ENCODE results near the gene CACNA2D4. TPM values are rescaled to one million over a fixed set of nuclear protein-coding genes. Genes with fewer than 3 reads are reported as not detected.

Gene CACNA2D4
- total RNA-seq, 1 donor from 2014 or later, result not detected

DNA sequence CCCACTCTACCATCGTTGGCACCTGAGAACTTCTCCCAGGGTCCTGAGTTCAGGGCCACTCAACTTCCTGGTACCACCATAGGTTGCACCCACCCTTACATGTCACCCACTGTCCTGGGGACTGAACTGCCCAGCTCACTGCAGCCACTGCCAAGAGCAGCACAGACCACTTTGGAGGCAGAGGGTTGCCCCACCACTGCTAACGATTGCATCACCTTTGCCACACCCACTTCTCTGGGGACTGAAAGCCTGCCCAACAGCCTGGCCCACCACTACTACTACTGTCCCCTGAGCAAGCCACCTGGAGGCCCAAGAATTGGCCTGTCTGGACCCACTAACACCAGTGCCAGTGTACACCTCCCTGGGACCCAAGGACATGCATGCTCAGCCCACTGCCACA, 27.6 kb downstream of the CACNA2D4 start:
- Mint-ChIP-seq H3K4me3 (ENCODE audit: unreplicated experiment) (no peak overlapping the region), H3K4me1 (ENCODE audit: low read depth, unreplicated experiment) (no peaks in the 10 kb centered on the region), H3K27me3 (ENCODE audit: unreplicated experiment) (peaks cover 2% of the 10 kb centered on the region), H3K36me3 (ENCODE audit: unreplicated experiment) (peaks cover 37% of the 10 kb centered on the region), H3K27ac (ENCODE audit: unreplicated experiment) (no peak overlapping the region), H3K9me3 (ENCODE audit: unreplicated experiment) (peaks cover 4% of the 10 kb centered on the region)
- no peak for DNase-seq
- TF ChIP-seq, protein P1, sequence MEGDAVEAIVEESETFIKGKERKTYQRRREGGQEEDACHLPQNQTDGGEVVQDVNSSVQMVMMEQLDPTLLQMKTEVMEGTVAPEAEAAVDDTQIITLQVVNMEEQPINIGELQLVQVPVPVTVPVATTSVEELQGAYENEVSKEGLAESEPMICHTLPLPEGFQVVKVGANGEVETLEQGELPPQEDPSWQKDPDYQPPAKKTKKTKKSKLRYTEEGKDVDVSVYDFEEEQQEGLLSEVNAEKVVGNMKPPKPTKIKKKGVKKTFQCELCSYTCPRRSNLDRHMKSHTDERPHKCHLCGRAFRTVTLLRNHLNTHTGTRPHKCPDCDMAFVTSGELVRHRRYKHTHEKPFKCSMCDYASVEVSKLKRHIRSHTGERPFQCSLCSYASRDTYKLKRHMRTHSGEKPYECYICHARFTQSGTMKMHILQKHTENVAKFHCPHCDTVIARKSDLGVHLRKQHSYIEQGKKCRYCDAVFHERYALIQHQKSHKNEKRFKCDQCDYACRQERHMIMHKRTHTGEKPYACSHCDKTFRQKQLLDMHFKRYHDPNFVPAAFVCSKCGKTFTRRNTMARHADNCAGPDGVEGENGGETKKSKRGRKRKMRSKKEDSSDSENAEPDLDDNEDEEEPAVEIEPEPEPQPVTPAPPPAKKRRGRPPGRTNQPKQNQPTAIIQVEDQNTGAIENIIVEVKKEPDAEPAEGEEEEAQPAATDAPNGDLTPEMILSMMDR (IDR thresholded peaks at IDR 0.05; ENCODE audit: partially characterized antibody, unreplicated experiment), result no peak

DNA sequence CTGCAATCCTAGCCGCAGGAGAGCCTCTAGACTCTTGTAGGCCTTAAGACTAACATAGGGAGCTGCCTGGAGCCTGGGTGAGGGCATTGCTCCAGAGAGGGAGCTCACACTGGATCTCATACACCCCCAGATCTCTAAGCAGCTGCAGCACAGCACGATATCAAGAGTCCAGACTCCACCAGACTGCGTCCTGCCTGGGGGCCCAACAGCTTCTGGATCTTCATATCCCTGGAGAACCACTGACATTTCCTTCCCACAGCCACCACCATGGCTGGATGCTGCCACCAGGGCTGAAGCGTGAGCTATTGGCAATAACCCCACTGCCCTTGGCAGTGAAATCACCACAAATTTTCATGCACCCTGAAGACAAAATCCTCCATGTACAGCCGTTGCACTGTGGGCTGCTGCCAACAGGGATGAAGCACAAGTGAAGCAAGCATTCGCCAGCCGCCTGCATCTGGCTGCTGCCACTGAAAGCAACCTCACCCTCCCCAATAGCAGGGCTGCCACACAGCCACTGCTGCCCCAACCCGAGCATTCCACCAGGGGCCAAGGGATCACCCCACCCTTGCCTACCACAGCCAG, 28.2 kb downstream of the CACNA2D4 start:
- TF ChIP-seq, protein P1 (IDR thresholded peaks at IDR 0.05; ENCODE audit: partially characterized antibody, unreplicated experiment), result no peak
- DNase-seq, result no peak
- peaks cover 5% of the 10 kb centered on the region for H3K9me3 Mint-ChIP-seq (ENCODE audit: unreplicated experiment)

DNA sequence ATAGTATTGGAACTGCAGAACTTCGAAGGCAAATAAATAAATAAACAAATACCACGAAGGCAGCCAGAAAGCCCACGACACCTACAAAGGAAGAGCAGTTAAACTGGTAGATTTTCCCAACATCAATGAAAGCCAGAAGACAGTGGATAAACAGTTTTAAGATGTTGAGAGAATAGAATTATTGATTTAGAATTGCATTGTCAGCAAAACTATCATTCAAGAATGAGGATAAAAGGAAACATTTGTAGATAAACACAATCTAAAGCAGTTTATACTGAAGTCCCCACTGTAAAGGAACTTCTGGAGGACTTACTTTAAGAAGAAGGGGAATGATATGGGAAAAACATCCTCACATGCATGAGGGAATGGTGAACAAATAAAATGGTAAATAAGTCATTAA, 29.5 kb downstream of the CACNA2D4 start:
- H3K27me3 Mint-ChIP-seq (ENCODE audit: unreplicated experiment), result peaks cover 2% of the 10 kb centered on the region
- no peak for DNase-seq
- H3K27ac Mint-ChIP-seq (ENCODE audit: unreplicated experiment), result no peak overlapping the region
- H3K4me3 Mint-ChIP-seq (ENCODE audit: unreplicated experiment), result no peak overlapping the region
- H3K4me1 Mint-ChIP-seq (ENCODE audit: low read depth, unreplicated experiment), result no peaks in the 10 kb centered on the region
- TF ChIP-seq, protein P1 (IDR thresholded peaks at IDR 0.05; ENCODE audit: partially characterized antibody, unreplicated experiment), result no peak
- peaks cover 33% of the 10 kb centered on the region for H3K36me3 Mint-ChIP-seq (ENCODE audit: unreplicated experiment)
- H3K9me3 Mint-ChIP-seq (ENCODE audit: unreplicated experiment), result peaks cover 5% of the 10 kb centered on the region

More for the DNA sequence above, 28.2 kb downstream of the CACNA2D4 start:
- no peaks in the 10 kb centered on the region for H3K4me1 Mint-ChIP-seq (ENCODE audit: low read depth, unreplicated experiment)
- peaks cover 37% of the 10 kb centered on the region for H3K36me3 Mint-ChIP-seq (ENCODE audit: unreplicated experiment)
- H3K4me3 Mint-ChIP-seq (ENCODE audit: unreplicated experiment), result no peak overlapping the region
- no peak overlapping the region for H3K27ac Mint-ChIP-seq (ENCODE audit: unreplicated experiment)
- peaks cover 2% of the 10 kb centered on the region for H3K27me3 Mint-ChIP-seq (ENCODE audit: unreplicated experiment)

DNA sequence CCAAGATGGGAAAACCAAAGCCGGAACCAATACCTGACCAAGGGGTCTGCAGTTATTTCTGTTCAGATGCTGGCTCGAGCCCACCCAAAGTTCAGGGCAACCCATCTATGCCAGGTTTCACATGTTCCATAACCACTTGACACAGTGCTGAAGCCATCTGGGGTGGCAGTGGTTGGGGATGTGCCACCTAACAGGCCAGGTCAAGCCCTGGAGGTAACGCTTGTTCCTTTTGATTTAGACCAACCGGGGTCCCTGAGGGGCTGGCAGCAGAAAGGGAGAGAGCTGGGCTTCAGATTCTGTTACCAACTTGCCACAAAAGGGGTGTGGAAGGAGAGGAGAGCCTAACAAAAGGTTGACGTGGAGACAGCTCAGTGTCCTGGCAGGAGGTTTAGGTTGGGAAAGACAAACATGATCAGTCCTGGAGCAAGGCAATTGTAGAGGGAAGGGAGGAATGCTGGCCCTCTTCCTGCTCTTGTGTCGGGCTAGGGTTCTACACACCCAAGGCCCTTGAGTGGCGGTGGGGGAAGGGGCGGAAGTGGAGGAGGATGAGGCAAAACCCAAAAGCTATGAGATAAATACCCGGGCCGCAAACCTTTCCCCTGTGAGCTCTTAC, 31.9 kb downstream of the CACNA2D4 start:
- H3K27ac Mint-ChIP-seq (ENCODE audit: unreplicated experiment), result no peak overlapping the region
- H3K27me3 Mint-ChIP-seq (ENCODE audit: unreplicated experiment), result peaks cover 2% of the 10 kb centered on the region
- H3K4me3 Mint-ChIP-seq (ENCODE audit: unreplicated experiment), result no peak overlapping the region
- no peak for DNase-seq
- no peaks in the 10 kb centered on the region for H3K4me1 Mint-ChIP-seq (ENCODE audit: low read depth, unreplicated experiment)
- peaks cover 18% of the 10 kb centered on the region for H3K36me3 Mint-ChIP-seq (ENCODE audit: unreplicated experiment)
- H3K9me3 Mint-ChIP-seq (ENCODE audit: unreplicated experiment), result peaks cover 5% of the 10 kb centered on the region
- TF ChIP-seq, protein P1 (IDR thresholded peaks at IDR 0.05; ENCODE audit: partially characterized antibody, unreplicated experiment), result no peak

DNA sequence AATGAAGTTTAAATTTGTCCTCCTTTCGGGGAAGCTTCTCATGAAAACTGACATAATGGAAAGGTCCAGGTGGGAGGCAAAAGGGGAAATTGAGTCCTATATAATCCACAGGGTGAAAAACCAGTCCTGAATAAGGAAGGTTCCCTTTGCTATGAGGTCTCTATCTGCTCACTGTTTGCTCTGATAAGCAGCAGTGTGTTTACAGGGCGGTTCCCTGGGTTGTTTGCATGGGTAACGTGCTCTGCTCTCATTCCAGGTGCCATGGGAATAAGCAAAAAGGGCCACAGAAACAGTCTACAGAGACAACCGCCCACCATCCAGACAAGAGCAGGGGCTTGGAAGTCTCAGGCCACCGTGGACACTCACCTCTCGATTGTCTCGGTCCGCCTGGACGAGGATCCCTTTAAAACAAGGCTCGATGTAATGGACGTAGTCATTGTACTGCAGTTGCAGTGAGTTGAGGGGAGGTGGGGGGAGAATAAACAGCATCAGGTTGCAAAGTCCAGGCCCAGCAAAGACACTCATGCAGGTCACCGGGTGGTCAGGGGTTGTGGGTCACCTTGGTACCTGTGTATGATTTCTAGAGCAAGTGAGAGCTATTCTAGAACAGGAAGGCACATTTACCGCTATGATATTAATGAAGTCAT, 32.7 kb downstream of the CACNA2D4 start:
- H3K36me3 Mint-ChIP-seq (ENCODE audit: unreplicated experiment), result peaks cover 18% of the 10 kb centered on the region
- H3K4me3 Mint-ChIP-seq (ENCODE audit: unreplicated experiment), result no peak overlapping the region
- TF ChIP-seq, protein P1 (IDR thresholded peaks at IDR 0.05; ENCODE audit: partially characterized antibody, unreplicated experiment), result no peak
- no peak overlapping the region for H3K27ac Mint-ChIP-seq (ENCODE audit: unreplicated experiment)
- no peak for DNase-seq
- H3K4me1 Mint-ChIP-seq (ENCODE audit: low read depth, unreplicated experiment), result no peaks in the 10 kb centered on the region
- H3K27me3 Mint-ChIP-seq (ENCODE audit: unreplicated experiment), result peaks cover 2% of the 10 kb centered on the region
- H3K9me3 Mint-ChIP-seq (ENCODE audit: unreplicated experiment), result peaks cover 4% of the 10 kb centered on the region
